ENCODE data around the gene SORCS2.

- TF ChIP-seq SP1 (IDR thresholded peaks at IDR 0.05), result no peak
- TF ChIP-seq PKNOX1 (IDR thresholded peaks at IDR 0.05), result no peak
- no peak for TF ChIP-seq ELF4 (IDR thresholded peaks at IDR 0.05)
- TF ChIP-seq NFRKB (IDR thresholded peaks at IDR 0.05), result no peak
- TF ChIP-seq SUZ12 (IDR thresholded peaks at IDR 0.05), result no peak
- no peak for TF ChIP-seq TARDBP (IDR thresholded peaks at IDR 0.05)
- TF ChIP-seq FOXM1 (IDR thresholded peaks at IDR 0.05; ENCODE audit: borderline replicate concordance), result no peak
- no peak for TF ChIP-seq L3MBTL2 (conservative IDR thresholded peaks at IDR 0.05)
These were observed 150.1 kb downstream of the SORCS2 start for GRCh38 chr4:7342223-7343080.
